A673 (cell line): ENCODE data around the gene PTCHD4.

Source experiments
- EZH2 ChIP-seq: fragments of 200-600 bp; sonication (generic); IDR thresholded peaks from 2 replicates; pipeline ENCODE4 v1.6.1; 2017; ENCODE audit warnings: borderline replicate concordance, low read depth, mild to moderate bottlenecking, mixed read lengths, antibody characterized with exemption, low read length; ENCODE audit not compliant: poor library complexity, severe bottlenecking
- TF ChIP-seq, protein P1 (sequence below): fragments of 300-800, 200-600 bp; sonication (generic); conservative IDR thresholded peaks from 2 replicates; pipeline ENCODE4 v1.5.1; 2017; ENCODE audit warnings: low read depth, mild to moderate bottlenecking, antibody characterized with exemption, low read length, moderate library complexity, mixed read lengths

GRCh38 chr6:48113130-48113529 lies 2.1 kb upstream of the PTCHD4 start:
- TF ChIP-seq, protein P1, sequence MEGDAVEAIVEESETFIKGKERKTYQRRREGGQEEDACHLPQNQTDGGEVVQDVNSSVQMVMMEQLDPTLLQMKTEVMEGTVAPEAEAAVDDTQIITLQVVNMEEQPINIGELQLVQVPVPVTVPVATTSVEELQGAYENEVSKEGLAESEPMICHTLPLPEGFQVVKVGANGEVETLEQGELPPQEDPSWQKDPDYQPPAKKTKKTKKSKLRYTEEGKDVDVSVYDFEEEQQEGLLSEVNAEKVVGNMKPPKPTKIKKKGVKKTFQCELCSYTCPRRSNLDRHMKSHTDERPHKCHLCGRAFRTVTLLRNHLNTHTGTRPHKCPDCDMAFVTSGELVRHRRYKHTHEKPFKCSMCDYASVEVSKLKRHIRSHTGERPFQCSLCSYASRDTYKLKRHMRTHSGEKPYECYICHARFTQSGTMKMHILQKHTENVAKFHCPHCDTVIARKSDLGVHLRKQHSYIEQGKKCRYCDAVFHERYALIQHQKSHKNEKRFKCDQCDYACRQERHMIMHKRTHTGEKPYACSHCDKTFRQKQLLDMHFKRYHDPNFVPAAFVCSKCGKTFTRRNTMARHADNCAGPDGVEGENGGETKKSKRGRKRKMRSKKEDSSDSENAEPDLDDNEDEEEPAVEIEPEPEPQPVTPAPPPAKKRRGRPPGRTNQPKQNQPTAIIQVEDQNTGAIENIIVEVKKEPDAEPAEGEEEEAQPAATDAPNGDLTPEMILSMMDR: no peak
- TF ChIP-seq EZH2: no peak
